ENCODE measurements around the gene CD40LG. TPM values are rescaled to one million over a fixed set of nuclear protein-coding genes. Genes with fewer than 3 reads are reported as not detected.

CD40LG gene
- total RNA-seq, 1 experiment from 2014 or later, result not detected

DNA sequence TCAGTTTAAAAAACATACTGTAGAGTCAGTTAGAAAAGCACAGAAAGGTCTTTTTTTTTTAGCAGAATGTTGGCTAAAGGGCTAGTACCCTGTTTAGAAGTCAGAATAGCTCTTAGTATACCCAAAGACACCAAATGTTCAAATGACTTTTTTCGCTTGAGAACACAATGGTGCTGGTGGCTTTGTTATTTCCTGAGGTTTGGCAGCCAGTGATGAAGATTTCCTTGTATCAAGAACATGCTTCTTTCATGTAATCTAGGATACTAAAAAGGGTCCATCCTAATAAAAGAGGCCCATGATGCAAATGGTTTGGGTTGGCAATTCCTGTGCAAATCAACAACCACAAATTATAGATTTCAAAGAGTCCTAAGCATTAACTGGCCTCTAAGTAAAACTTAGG is 21.1 kb upstream of the CD40LG start:
- TF ChIP-seq, protein P1, sequence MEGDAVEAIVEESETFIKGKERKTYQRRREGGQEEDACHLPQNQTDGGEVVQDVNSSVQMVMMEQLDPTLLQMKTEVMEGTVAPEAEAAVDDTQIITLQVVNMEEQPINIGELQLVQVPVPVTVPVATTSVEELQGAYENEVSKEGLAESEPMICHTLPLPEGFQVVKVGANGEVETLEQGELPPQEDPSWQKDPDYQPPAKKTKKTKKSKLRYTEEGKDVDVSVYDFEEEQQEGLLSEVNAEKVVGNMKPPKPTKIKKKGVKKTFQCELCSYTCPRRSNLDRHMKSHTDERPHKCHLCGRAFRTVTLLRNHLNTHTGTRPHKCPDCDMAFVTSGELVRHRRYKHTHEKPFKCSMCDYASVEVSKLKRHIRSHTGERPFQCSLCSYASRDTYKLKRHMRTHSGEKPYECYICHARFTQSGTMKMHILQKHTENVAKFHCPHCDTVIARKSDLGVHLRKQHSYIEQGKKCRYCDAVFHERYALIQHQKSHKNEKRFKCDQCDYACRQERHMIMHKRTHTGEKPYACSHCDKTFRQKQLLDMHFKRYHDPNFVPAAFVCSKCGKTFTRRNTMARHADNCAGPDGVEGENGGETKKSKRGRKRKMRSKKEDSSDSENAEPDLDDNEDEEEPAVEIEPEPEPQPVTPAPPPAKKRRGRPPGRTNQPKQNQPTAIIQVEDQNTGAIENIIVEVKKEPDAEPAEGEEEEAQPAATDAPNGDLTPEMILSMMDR (IDR thresholded peaks at IDR 0.05; ENCODE audit: unreplicated experiment), result no peak
- Mint-ChIP-seq H3K27ac (ENCODE audit: low read depth, unreplicated experiment) (no peak overlapping the region), H3K4me1 (ENCODE audit: insufficient read depth, unreplicated experiment) (no peaks in the 10 kb centered on the region), H3K9me3 (ENCODE audit: unreplicated experiment) (peaks cover 7% of the 10 kb centered on the region), H3K27me3 (ENCODE audit: insufficient read depth, unreplicated experiment) (peaks cover 75% of the 10 kb centered on the region), H3K4me3 (ENCODE audit: unreplicated experiment) (no peak overlapping the region), H3K36me3 (ENCODE audit: insufficient read depth, unreplicated experiment) (no peaks in the 10 kb centered on the region)
- ChIA-PET CTCF (interaction anchor here (0.7 to 2.0 kb wide), 2 partner anchors 18 to 47 kb away, joined by 3 to 5 read pairs; no protein-coding TSS in a partner anchor), POLR2A (no interaction called here)
- intact Hi-C loops (cut with micrococcal nuclease), result no loop called here
- DNase-seq (ENCODE audit: unreplicated experiment), result no peak
- no TSS peak for BruUV-seq (replicated peaks)

DNA sequence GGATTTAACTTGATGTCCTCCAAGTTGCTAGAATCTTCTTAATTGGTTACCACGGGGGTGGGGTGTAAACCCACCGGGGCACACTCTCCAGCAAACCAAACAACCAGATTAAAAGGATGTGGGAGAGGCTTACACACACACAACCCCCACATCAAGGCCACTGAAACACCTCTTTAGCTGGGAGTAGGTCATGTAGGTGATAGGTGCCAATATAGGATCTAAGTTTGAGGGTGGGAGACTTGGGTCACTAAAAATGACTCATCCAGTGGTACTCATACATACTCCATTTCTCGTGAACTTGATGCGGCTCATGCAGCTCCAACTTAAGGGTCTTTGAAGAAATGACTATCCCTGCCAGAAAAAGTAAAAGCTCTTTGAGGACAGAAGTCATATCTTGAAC is 20.5 kb upstream of the CD40LG start:
- Mint-ChIP-seq H3K9me3 (ENCODE audit: unreplicated experiment) (peaks cover 7% of the 10 kb centered on the region), H3K27ac (ENCODE audit: low read depth, unreplicated experiment) (no peak overlapping the region), H3K4me1 (ENCODE audit: insufficient read depth, unreplicated experiment) (no peaks in the 10 kb centered on the region), H3K27me3 (ENCODE audit: insufficient read depth, unreplicated experiment) (peaks cover 78% of the 10 kb centered on the region), H3K36me3 (ENCODE audit: insufficient read depth, unreplicated experiment) (no peaks in the 10 kb centered on the region), H3K4me3 (ENCODE audit: unreplicated experiment) (no peak overlapping the region)
- intact Hi-C loops (cut with micrococcal nuclease), result no loop called here
- ChIA-PET POLR2A (no interaction called here), CTCF (interaction anchor here (2.0 kb wide), 1 partner anchor 19 kb away, joined by 5 read pairs; no protein-coding TSS in a partner anchor)
- TF ChIP-seq, protein P1 (IDR thresholded peaks at IDR 0.05; ENCODE audit: unreplicated experiment), result no peak
- DNase-seq (ENCODE audit: unreplicated experiment), result no peak
- no TSS peak for BruUV-seq (replicated peaks)

DNA sequence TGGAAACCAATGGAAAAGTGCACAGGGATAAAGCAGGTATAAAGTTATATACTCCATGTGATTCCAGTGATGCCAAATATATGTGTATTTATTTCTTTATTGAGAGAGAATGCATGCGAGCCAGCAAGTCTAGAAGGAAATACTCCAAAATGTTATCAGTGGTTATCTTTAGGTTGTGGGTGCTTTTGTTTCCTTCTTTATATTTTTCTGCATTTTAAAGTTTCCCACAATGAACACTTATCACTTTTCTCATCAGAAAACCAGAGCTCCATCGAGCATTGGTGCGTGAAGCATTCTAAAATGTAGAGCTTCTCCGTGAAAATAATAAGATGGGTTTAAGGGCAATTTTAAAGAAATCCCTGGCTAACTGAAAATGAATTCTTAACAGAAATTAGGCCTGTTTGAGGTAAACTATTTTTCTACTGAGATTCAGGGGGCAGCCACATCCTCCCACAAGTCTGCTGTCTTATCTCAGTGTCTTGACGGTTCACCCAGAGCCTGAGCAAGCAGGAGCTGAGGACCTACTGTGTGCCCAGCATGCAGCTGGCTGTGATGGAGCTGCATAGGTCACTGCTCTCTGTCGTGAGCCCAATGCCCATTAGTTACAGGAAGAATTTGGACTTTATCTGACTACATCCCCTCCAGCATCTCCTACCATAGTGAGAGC is 18.7 kb upstream of the CD40LG start:
- BruUV-seq (replicated peaks), result no TSS peak
- no peak overlapping the region for H3K27ac Mint-ChIP-seq (ENCODE audit: low read depth, unreplicated experiment)
- no peak for DNase-seq (ENCODE audit: unreplicated experiment)
- peaks cover 7% of the 10 kb centered on the region for H3K9me3 Mint-ChIP-seq (ENCODE audit: unreplicated experiment)
- CTCF ChIA-PET, result interaction anchor here (2.0 kb wide), 1 partner anchor 21 kb away, joined by 5 read pairs; no protein-coding TSS in a partner anchor
- intact Hi-C loops (cut with micrococcal nuclease), result no loop called here
- no peaks in the 10 kb centered on the region for H3K4me1 Mint-ChIP-seq (ENCODE audit: insufficient read depth, unreplicated experiment)
- H3K27me3 Mint-ChIP-seq (ENCODE audit: insufficient read depth, unreplicated experiment), result peaks cover 78% of the 10 kb centered on the region
- POLR2A ChIA-PET, result no interaction called here
- no peak overlapping the region for H3K4me3 Mint-ChIP-seq (ENCODE audit: unreplicated experiment)
- no peaks in the 10 kb centered on the region for H3K36me3 Mint-ChIP-seq (ENCODE audit: insufficient read depth, unreplicated experiment)
- TF ChIP-seq, protein P1 (IDR thresholded peaks at IDR 0.05; ENCODE audit: unreplicated experiment), result no peak

DNA sequence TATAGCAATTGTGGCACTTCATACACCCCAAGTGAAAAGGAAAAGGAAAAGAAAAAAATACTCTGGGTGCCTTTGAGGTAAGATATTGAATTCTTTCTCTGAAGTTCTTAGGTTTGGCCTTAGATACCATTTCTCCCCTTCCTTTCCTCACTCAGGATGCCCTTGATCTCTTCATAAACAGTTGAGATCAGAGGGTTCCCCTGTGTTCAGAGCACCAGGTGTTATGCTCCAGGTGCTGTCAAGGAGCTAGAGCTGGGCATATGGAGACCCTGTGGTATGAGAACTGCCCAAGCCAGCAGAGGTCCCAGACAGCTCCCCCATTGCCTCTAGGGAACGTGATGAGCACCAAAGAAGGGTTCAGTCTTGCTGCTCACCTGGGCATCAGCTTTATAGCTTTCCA is 17.1 kb upstream of the CD40LG start:
- H3K4me1 Mint-ChIP-seq (ENCODE audit: insufficient read depth, unreplicated experiment), result no peaks in the 10 kb centered on the region
- TF ChIP-seq, protein P1 (IDR thresholded peaks at IDR 0.05; ENCODE audit: unreplicated experiment), result no peak
- H3K27ac Mint-ChIP-seq (ENCODE audit: low read depth, unreplicated experiment), result no peak overlapping the region
- H3K4me3 Mint-ChIP-seq (ENCODE audit: unreplicated experiment), result no peak overlapping the region
- H3K36me3 Mint-ChIP-seq (ENCODE audit: insufficient read depth, unreplicated experiment), result no peaks in the 10 kb centered on the region
- ChIA-PET CTCF (interaction anchor here (0.7 kb wide), 1 partner anchor 59 kb away, joined by 3 read pairs; no protein-coding TSS in a partner anchor), POLR2A (no interaction called here)
- BruUV-seq (replicated peaks), result no TSS peak
- no peak for DNase-seq (ENCODE audit: unreplicated experiment)
- H3K27me3 Mint-ChIP-seq (ENCODE audit: insufficient read depth, unreplicated experiment), result peaks cover 81% of the 10 kb centered on the region
- intact Hi-C loops (cut with micrococcal nuclease), result no loop called here
- no peaks in the 10 kb centered on the region for H3K9me3 Mint-ChIP-seq (ENCODE audit: unreplicated experiment)

Measured in MCF 10A (cell line).